Eye (tissue), 1 donor: ENCODE results near the gene ACSS1.

Source experiments
- DNase-seq: peaks from one replicate; pipeline ENCODE4 v3.0.0-alpha.2; 2015

ACSS1 gene

GRCh38 chr20:24970030-24970553 lies 87.8 kb downstream of the ACSS1 start:
- DNase-seq: no peak

GRCh38 chr20:24969186-24970029 lies 88.5 kb downstream of the ACSS1 start:
- no peak for DNase-seq

GRCh38 chr20:24968278-24968800 lies 89.6 kb downstream of the ACSS1 start:
- DNase-seq: no peak

GRCh38 chr20:24966317-24967012 lies 91.5 kb downstream of the ACSS1 start:
- DNase-seq: no peak

- DNase-seq: no peak
These were observed 92.6 kb downstream of the ACSS1 start for GRCh38 chr20:24965065-24965919.

- DNase-seq: peak; percentile 27
These were observed 93.5 kb downstream of the ACSS1 start for GRCh38 chr20:24964506-24964840.

- no peak for DNase-seq
These were observed 94.0 kb downstream of the ACSS1 start for GRCh38 chr20:24963672-24964505.

GRCh38 chr20:24962510-24962909 lies 95.4 kb downstream of the ACSS1 start:
- DNase-seq: no peak

- DNase-seq: no peak
These were observed 95.8 kb downstream of the ACSS1 start for GRCh38 chr20:24962182-24962492.

- DNase-seq: no peak
These were observed 96.4 kb downstream of the ACSS1 start for GRCh38 chr20:24961384-24962181.

- DNase-seq: no peak
These were observed 97.1 kb downstream of the ACSS1 start for GRCh38 chr20:24960861-24961260.

- no peak for DNase-seq
These were observed 97.6 kb downstream of the ACSS1 start for GRCh38 chr20:24960302-24960801.

- DNase-seq: no peak
These were observed 98.2 kb downstream of the ACSS1 start for GRCh38 chr20:24959591-24960301.

- no peak for DNase-seq
These were observed 99.2 kb downstream of the ACSS1 start for GRCh38 chr20:24958506-24959385.

- no peak for DNase-seq
These were observed 100.5 kb downstream of the ACSS1 start for GRCh38 chr20:24957326-24958016.
